GM18951 (cell line): Measurements from ENCODE around the gene RPL26.
"Not testable (repeated sequence)": the region's sequence is repeated elsewhere in the genome, so short reads cannot be mapped to it uniquely, and the experiment has no call there.

Source experiments
- POLR2A ChIP-seq: IDR thresholded peaks from 4 replicates; pipeline ENCODE4 v1.6.1; 2011; ENCODE audit warnings: mild to moderate bottlenecking; ENCODE audit not compliant: insufficient read length, insufficient read depth; ENCODE audit errors: extremely low read depth
- in situ Hi-C: fragments of 300-500 bp; cut with MboI; formaldehyde crosslinking; loops from one replicate; pipeline ENCODE4 v1.12.0; 2022; ENCODE audit warnings: low sequenced_read_pairs, mixed read lengths, inconsistent platforms; ENCODE audit not compliant: unreplicated experiment

RPL26 gene

GRCh38 chr17:8369944-8370343 lies 13.0 kb downstream of the RPL26 start:
- no peak for TF ChIP-seq POLR2A
- in situ Hi-C loops, result no loop called here

- TF ChIP-seq POLR2A, result no peak
- in situ Hi-C loops, result no loop called here
These were observed 14.8 kb downstream of the RPL26 start for GRCh38 chr17:8368193-8368592.

GRCh38 chr17:8366231-8366630 lies 16.8 kb downstream of the RPL26 start:
- in situ Hi-C loops, result no loop called here
- no peak for TF ChIP-seq POLR2A

GRCh38 chr17:8365143-8365542 lies 17.9 kb downstream of the RPL26 start:
- no peak for TF ChIP-seq POLR2A
- in situ Hi-C loops, result no loop called here

- TF ChIP-seq POLR2A, result no peak
- in situ Hi-C loops, result no loop called here
These were observed 20.2 kb downstream of the RPL26 start for GRCh38 chr17:8362651-8363332.

- in situ Hi-C loops, result no loop called here
- no peak for TF ChIP-seq POLR2A
These were observed 22.2 kb downstream of the RPL26 start for GRCh38 chr17:8360751-8361150.

GRCh38 chr17:8360260-8360659 lies 22.7 kb downstream of the RPL26 start:
- in situ Hi-C loops, result no loop called here
- TF ChIP-seq POLR2A, result no peak

- in situ Hi-C loops, result no loop called here
These were observed 23.2 kb downstream of the RPL26 start for GRCh38 chr17:8359769-8360168.

GRCh38 chr17:8357910-8358309 lies 25.1 kb downstream of the RPL26 start:
- in situ Hi-C loops, result no loop called here
- no peak for TF ChIP-seq POLR2A

More at GRCh38 chr17:8359769-8360168, 23.2 kb downstream of the RPL26 start:
- no peak for TF ChIP-seq POLR2A

GRCh38 chr17:8354236-8354635 lies 28.8 kb downstream of the RPL26 start:
- TF ChIP-seq POLR2A, result no peak
- in situ Hi-C loops, result no loop called here

- TF ChIP-seq POLR2A, result no peak
- in situ Hi-C loops, result no loop called here
These were observed 29.3 kb downstream of the RPL26 start for GRCh38 chr17:8353736-8354135.

GRCh38 chr17:8350339-8350738 lies 32.7 kb downstream of the RPL26 start:
- in situ Hi-C loops, result no loop called here
- TF ChIP-seq POLR2A, result no peak

- in situ Hi-C loops, result not testable (repeated sequence)
These were observed 36.0 kb downstream of the RPL26 start for GRCh38 chr17:8347001-8347400.

GRCh38 chr17:8345951-8346665 lies 36.9 kb downstream of the RPL26 start:
- TF ChIP-seq POLR2A, result no peak
- in situ Hi-C loops, result no loop called here
